Lower leg skin (tissue), 3 donors: ENCODE measurements around the gene HDAC7.

Experiments
- CTCF ChIP-seq, 3 donors: fragments of 450-650 bp; IDR thresholded peaks; one replicate each; pipeline ENCODE4 v1.5.1; 2016; ENCODE audit warnings: antibody characterized with exemption in 3 of 3, mild to moderate bottlenecking in 3 of 3, moderate library complexity in 2 of 3
- POLR2A ChIP-seq, 2 donors: fragments of 450-650 bp; IDR thresholded peaks; one replicate each; pipeline ENCODE4 v1.6.1; 2016 to 2017; ENCODE audit warnings: antibody characterized with exemption in 2 of 2, mild to moderate bottlenecking in 1 of 2, moderate library complexity in 1 of 2

GRCh38 chr12:47804171-47804570, 15.5 kb downstream of the HDAC7 start:
- TF ChIP-seq CTCF (IDR thresholded peaks at IDR 0.05) (no peak), POLR2A (IDR thresholded peaks at IDR 0.05) (no peak)
